ENCODE measurements around the gene ZNHIT1.
"Not testable (repeated sequence)": the region's sequence is repeated elsewhere in the genome, so short reads cannot be mapped to it uniquely, and the experiment has no call there.

Gene ZNHIT1

DNA sequence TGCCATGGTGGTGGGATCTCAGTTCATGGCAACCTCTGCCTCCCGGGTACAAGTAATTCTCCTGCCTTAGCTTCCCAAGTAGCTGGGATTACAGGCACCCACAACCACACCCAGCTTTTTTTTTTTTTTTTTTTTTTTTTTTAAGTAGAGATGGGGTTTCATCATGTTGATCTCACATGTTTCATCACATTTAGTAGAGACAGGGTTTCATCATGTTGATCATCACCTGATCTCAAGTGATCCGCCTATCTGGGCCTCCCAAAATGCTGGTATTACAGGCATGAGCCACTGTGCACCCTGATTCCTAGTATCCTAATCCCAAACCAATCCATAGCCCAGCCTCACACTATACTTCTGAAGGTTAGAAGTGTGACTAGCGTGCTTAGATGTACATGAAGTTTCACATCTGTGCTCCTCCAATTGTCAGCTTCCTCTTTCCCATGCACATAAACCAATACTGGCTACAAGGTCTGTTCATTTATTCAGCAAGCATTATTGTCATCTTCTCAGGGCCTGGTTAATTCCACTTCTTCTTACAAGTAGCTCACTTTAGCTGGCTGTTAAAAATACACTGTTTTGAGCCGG, 31.0 kb upstream of the ZNHIT1 start:
- no peak overlapping the region for H3K4me3 ChIP-seq (replicated peaks; ENCODE audit: low read depth, low read length)
- no peak for DNase-seq (ENCODE audit: extremely low read depth, low read depth)
- TF ChIP-seq, protein P1, sequence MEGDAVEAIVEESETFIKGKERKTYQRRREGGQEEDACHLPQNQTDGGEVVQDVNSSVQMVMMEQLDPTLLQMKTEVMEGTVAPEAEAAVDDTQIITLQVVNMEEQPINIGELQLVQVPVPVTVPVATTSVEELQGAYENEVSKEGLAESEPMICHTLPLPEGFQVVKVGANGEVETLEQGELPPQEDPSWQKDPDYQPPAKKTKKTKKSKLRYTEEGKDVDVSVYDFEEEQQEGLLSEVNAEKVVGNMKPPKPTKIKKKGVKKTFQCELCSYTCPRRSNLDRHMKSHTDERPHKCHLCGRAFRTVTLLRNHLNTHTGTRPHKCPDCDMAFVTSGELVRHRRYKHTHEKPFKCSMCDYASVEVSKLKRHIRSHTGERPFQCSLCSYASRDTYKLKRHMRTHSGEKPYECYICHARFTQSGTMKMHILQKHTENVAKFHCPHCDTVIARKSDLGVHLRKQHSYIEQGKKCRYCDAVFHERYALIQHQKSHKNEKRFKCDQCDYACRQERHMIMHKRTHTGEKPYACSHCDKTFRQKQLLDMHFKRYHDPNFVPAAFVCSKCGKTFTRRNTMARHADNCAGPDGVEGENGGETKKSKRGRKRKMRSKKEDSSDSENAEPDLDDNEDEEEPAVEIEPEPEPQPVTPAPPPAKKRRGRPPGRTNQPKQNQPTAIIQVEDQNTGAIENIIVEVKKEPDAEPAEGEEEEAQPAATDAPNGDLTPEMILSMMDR (IDR thresholded peaks at IDR 0.05; ENCODE audit: low read depth, low read length, missing control alignments): no peak

DNA sequence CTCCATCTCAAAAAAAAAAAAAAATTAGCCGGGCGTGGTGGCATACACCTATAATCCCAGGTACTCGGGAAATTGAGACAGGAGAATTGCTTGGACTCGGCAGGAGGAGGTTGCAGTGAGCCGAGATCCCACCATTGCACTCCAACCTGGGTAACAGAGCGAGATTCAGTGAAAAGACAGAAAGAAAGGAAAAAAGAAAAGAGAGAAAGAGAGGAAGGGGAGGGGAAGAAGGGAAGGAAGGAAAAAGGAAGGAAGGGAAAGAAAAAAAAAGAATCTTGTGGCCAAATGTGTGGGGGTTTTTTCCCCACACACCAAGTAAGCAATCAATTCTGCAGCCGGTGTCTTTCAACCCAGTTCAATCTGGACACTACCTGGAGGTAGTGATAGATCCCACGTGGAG, 28.9 kb upstream of the ZNHIT1 start:
- TF ChIP-seq, protein P1 (IDR thresholded peaks at IDR 0.05; ENCODE audit: low read depth, low read length, missing control alignments): no peak
- DNase-seq (ENCODE audit: extremely low read depth, low read depth): no peak
- H3K4me3 ChIP-seq (replicated peaks; ENCODE audit: low read depth, low read length): no peak overlapping the region

DNA sequence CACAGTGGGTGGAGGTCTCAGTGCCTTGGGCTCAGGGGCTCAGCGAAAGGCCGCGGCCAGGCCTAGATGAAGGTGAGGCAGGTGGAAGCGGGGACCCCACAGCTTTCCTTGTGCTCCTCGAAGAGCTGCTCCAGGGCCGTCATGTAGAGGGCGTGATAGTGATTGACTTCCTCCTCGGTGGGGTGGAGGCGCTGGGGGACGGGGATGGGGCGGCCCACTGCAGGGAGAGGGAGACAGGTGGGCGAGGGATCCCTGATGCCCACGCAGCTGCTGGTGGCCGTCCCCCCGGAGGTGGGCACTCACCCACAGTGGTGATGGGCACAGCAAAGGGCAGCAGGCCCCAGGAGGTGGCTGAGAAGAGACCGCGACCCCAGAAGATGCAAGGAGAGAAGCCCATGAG, 22.1 kb upstream of the ZNHIT1 start:
- H3K4me3 ChIP-seq (replicated peaks; ENCODE audit: low read depth, low read length): no peak overlapping the region
- DNase-seq (ENCODE audit: extremely low read depth, low read depth): no peak
- TF ChIP-seq, protein P1 (IDR thresholded peaks at IDR 0.05; ENCODE audit: low read depth, low read length, missing control alignments): no peak

- TF ChIP-seq, protein P1 (IDR thresholded peaks at IDR 0.05; ENCODE audit: low read depth, low read length, missing control alignments): no peak
- no peak overlapping the region for H3K4me3 ChIP-seq (replicated peaks; ENCODE audit: low read depth, low read length)
- no peak for DNase-seq (ENCODE audit: extremely low read depth, low read depth)
Observed at GRCh38 chr7:101197991-101198390, 20.0 kb upstream of the ZNHIT1 start.

DNA sequence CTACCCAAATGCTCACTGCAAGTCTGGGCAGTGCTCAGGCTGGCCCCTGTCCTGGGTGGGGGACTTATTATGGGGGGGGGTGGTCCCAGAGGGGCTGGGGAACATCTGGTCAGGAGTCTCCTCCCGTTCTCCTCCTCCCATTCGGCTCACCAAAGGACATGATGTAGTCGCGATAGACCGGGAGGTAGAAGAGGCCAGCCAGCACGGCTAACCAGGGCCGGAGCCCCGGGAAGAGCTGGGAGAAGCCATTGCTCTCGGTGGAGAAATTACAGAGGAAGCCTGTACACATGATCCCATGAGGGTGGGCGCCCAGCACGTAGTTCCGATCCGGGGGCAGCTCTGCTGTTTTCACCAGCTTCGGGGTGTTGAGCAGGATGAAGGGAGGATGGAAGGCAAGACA, 19.5 kb upstream of the ZNHIT1 start:
- no peak overlapping the region for H3K4me3 ChIP-seq (replicated peaks; ENCODE audit: low read depth, low read length)
- no peak for DNase-seq (ENCODE audit: extremely low read depth, low read depth)
- TF ChIP-seq, protein P1 (IDR thresholded peaks at IDR 0.05; ENCODE audit: low read depth, low read length, missing control alignments): no peak

GRCh38 chr7:101199522-101199921, 18.4 kb upstream of the ZNHIT1 start:
- not testable (repeated sequence) for DNase-seq (ENCODE audit: extremely low read depth, low read depth); H3K4me3 ChIP-seq (replicated peaks; ENCODE audit: low read depth, low read length)

- no peak overlapping the region for H3K4me3 ChIP-seq (replicated peaks; ENCODE audit: low read depth, low read length)
- TF ChIP-seq, protein P1 (IDR thresholded peaks at IDR 0.05; ENCODE audit: low read depth, low read length, missing control alignments): no peak
- DNase-seq (ENCODE audit: extremely low read depth, low read depth): no peak
Observed at GRCh38 chr7:101200504-101200861, 17.5 kb upstream of the ZNHIT1 start.

Measured in HFF-Myc (cell line).